Cerebellar cortex (tissue), 1 donor: ENCODE measurements around the gene POLA2.
A peak's percentile ranks its signal among the peaks of the same experiment; 100 is the strongest.

Source experiments
- DNase-seq: peaks from one replicate; pipeline ENCODE4 v3.0.0-alpha.2; 2015; ENCODE audit warnings: low spot score

Gene POLA2

GRCh38 chr11:65286686-65287085, 24.9 kb downstream of the POLA2 start:
- no peak for DNase-seq

GRCh38 chr11:65287601-65288000, 25.8 kb downstream of the POLA2 start:
- DNase-seq: no peak

DNA sequence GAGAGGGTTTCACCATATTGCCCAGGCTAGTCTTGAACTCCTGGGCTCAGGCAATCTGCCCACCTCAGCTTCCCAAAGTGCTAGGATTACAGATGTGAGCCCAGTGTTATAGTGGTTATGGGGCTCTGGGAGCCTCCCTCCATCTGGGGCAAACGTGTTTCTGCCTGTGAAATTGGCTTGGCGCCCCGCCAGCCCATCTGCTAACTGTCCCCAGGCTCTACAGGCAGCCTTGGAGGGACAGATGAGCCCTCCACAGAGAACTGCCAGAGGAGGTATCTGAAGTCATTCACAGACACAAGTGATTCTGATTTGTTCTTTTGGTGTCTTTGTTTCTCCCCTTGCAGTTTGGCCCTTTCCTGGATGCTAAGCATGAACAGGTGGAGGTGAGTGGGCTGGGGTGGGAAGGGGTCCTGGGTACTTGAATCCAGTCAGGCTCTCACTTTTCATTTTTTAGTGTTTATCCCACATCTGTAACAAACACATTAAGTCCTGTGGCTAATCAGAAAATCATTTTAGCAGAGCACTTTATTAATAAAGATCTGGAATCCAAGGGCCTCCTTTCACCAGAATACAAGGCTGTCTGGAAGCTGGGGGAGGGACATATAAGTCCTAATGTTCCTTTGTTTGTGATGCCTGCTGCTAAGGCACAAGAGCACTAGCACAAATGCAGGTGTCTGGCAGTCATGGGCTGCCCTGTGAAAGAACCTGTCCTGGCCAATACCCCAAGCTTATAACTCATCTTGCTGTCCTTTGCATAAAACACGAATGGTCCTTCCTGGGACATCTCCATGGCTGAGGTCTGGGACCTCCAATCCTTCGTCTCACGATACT, 27.2 kb downstream of the POLA2 start:
- peak; percentile 75 for DNase-seq

GRCh38 chr11:65290448-65291165, 28.8 kb downstream of the POLA2 start:
- no peak for DNase-seq

DNA sequence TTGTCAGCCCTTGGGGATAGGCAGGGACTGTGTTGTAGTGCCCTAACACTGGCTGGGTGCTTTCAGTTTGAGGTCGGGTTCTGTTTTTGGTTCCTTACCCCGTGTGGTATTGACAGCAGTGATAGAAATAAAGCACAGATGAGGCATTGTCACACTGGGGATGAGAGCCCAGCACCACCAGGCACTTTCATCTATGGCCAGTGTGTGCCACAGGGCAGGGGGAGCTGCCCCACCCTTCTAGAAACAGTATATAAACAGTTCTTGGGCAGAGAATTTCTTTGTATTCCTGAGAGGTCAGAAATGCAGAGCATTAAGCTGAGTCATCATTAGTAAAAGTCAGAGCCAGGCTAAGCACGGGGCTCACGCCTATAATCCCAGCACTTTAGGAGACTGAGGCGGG, 29.9 kb downstream of the POLA2 start:
- DNase-seq: no peak

GRCh38 chr11:65292890-65293289, 31.1 kb downstream of the POLA2 start:
- no peak for DNase-seq

DNA sequence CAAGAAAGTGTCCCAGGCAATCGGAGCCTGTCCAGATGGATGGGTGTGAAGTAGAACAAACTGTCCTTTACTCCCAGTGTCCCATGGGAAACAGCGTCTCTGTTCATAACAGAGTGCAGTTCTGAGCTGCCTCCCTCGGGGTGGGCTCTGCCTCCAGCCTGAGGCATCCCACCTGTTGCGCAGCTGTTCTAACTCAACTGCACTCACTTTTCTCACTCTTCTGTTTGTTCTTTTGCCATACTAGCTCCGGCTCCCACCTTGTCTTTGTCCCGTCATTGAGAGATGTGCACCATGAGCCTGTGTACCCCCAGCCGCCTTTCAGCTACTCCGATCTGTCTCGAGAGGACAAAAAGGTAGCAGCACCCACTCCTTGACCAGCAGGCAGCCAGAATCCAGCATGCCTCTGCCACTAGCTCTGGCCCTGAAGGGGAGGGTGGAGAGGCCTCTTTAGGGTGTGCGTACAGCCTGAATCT, 32.2 kb downstream of the POLA2 start:
- no peak for DNase-seq

DNA sequence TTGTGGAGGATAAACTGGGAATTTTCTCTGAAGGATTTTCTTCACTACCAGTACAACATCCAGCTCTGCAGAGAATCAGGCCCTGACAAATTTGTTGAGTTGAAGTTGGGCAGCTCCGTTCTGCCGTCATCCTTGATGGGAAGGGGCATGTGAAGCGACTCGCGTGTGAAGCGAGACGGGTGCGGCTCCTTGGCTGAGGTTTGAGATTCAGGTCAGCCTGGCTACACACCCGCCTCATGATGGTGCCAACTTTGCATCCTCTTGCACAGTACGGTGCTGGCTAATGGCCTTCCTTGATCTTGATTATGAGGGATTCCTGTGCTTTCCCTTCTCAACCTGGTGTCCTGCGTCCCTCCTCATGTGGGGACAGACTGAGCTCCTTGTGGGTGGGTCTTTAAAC, 33.2 kb downstream of the POLA2 start:
- DNase-seq: no peak

- DNase-seq: no peak
These were observed 34.0 kb downstream of the POLA2 start for GRCh38 chr11:65295571-65296341.

GRCh38 chr11:65297026-65297672, 35.4 kb downstream of the POLA2 start:
- no peak for DNase-seq

- DNase-seq: no peak
These were observed 36.4 kb downstream of the POLA2 start for GRCh38 chr11:65298131-65298535.

GRCh38 chr11:65298655-65299179, 37.0 kb downstream of the POLA2 start:
- DNase-seq: no peak

DNA sequence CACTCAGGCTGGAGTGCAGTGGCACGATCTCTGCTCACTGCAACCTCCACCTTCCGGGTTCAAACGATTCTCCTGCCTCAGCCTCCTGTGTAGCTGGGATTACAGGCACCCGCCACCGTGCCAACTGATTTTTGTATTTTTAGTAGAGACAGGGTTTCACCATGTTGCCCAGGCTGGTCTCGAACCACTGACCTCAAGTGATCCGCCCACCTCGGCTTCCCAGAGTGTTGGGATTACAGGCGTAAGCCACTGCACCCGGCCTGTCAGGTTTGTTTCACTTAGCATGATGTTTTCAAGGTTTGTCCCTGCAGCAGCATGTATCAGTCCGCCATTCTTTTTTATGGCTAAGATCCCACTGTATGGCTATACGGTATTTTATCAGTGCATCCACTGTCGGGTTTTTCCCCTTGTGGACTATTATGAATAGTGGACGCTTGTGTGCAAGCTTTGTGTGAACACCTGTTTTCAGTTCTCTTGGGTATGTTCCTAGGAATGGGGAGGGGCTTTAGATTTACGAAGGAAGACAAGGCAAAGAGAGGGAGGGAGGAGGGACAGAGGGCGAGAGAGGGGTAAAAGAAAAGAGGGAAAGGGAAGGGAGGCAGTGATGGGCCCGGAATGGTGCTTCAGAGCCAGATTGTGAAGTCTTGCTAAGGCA, 39.0 kb downstream of the POLA2 start:
- DNase-seq: no peak

DNA sequence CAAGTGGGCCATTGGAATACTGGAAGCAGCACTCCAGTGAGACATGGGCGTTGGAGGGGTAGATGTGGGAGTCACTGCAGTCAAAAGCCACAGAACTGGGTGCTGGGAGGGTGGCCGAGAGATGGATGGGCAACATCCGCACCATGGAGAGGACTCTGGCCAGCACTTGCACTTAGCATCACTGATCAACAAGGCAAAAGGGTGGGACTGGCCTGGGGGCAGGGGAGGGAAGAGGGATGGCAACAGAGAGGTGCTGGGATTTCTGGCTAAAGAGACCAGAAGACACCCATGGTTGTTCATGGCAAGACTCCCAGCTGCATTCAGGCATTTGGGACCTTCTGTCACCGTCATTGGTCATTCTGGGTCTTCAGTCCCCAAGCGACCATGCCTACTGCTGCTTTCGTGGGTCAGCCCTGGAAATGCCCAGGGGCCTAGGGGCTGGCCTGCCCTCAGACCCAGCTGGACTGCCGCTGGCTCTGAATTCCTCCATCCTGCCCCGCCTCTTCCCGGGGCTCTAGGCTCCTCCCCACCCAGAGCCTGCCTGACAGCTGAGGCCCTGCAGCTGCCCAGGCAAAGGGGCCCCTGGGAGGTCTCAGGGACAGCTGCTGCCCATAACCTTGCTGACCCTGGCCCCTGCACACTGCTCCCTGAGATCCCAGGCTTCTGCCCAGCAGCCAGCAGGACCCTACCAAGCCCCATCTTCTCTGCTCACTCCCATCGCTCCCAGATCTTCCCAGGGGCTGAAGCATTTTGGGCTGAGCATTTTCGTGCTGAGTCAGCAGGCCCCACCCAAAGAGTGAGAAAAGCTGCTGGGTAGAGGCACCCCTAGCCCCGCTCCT, 39.9 kb downstream of the POLA2 start:
- no peak for DNase-seq

GRCh38 chr11:65303555-65303954, 41.8 kb downstream of the POLA2 start:
- DNase-seq: no peak

- DNase-seq: no peak
These were observed 42.3 kb downstream of the POLA2 start for GRCh38 chr11:65304110-65304509.

- DNase-seq: no peak
These were observed 42.9 kb downstream of the POLA2 start for GRCh38 chr11:65304613-65305012.

DNA sequence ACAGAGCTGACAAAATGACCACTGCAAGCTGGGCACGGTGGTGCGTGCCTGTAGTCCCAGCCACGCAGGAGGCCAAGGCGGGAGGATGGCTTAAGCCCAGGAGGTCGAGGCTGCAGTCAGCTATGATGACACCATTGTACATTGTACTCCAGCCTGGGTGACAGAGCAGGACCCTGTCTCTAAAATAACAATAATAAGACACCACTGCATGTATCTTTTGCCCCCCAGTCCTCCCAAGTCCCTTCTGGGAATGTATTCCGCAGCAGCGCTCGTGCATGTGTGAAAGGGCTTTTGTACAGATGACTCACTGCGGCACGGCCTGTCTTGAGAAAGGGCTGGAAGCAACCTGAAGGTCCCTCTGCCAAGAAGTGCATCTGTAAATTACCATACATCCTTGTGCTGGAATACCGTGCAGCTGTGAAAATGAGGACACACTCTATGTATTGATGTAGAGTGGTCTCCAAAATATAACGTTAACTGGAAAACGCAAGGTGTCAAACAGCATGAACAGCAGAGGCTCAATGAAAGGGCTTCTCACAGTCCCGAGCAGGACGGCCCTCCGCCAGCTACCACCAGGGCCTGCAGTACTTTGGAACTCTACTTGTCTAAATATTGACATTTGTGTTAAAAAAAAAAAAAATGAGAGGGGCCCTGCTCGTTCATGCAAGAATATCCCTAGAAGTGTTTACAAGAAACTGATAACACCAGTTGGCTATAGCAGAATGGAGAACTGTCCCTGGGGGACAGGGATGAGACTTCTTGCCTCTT, 43.9 kb downstream of the POLA2 start:
- no peak for DNase-seq
